AG04449 (cell line): ENCODE results near the gene YWHAE.

ENCODE experiments used
- CTCF ChIA-PET: fragments of 350-600 bp; formaldehyde crosslinking; extraction: SDS; loops from one replicate; lab custom pipeline; 2021; ENCODE audit warnings: antibody characterized with exemption; lab: Yijun Ruan, JAX
- POLR2A ChIA-PET: fragments of 400-600, 350-600 bp; formaldehyde crosslinking; extraction: SDS; loops from one replicate; lab custom pipeline; 2020; ENCODE audit warnings: antibody characterized with exemption, inconsistent platforms; lab: Yijun Ruan, JAX
- DNase-seq: peaks from one replicate; pipeline ENCODE4 v3.0.0-alpha.2; 2010; ENCODE audit warnings: low read depth, low spot score
- H3K4me3 ChIP-seq: 2 replicates; pipeline ENCODE4 v1.5.1; 2011; ENCODE audit warnings: low read depth, mild to moderate bottlenecking, control low read depth, low read length
- CTCF ChIP-seq: IDR thresholded peaks from one replicate; pipeline ENCODE4 v1.5.1; 2011; ENCODE audit warnings: mild to moderate bottlenecking, moderate library complexity, low read length, control low read depth, inconsistent platforms; ENCODE audit not compliant: insufficient read depth; ENCODE audit errors: missing control alignments

Gene YWHAE

GRCh38 chr17:1347589-1348323, 52.3 kb downstream of the YWHAE start:
- TF ChIP-seq CTCF: no peak
- CTCF ChIA-PET: interaction anchor here (0.9 kb wide), 1 partner anchor 17 kb away, joined by 3 read pairs; no protein-coding TSS in a partner anchor
- no peak overlapping the region for H3K4me3 ChIP-seq
- POLR2A ChIA-PET: no interaction called here
- no peak for DNase-seq

DNA sequence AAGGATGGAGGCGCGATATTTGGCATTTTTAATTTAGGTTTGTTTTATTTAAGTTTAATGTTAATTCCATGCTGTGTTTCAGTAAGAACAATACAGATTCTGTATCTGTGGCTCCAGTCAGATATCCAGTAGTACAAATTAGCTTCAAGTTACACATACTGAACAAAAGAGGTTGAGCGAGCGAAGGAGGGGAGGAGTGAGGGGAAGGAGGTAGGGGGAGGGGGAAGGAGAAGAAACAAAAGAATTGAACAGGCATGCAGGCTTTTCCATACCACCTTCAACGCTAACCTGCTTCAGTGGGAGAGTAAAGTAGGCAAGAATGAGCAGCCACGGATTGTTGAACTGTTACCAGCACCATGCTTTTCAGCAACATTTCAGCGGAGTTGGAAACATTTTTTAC, 55.5 kb downstream of the YWHAE start:
- ChIA-PET POLR2A (no interaction called here), CTCF (interaction anchor here (0.7 to 2.1 kb wide), 2 partner anchors 21 kb away, joined by 5 to 9 read pairs; no protein-coding TSS in a partner anchor)
- TF ChIP-seq CTCF: no peak
- DNase-seq: no peak
- no peak overlapping the region for H3K4me3 ChIP-seq

GRCh38 chr17:1343554-1343953, 56.5 kb downstream of the YWHAE start:
- ChIA-PET POLR2A (no interaction called here), CTCF (no interaction called here)
- TF ChIP-seq CTCF: no peak

GRCh38 chr17:1340371-1340770, 59.7 kb downstream of the YWHAE start:
- ChIA-PET POLR2A (interaction anchor here (1.1 kb wide), 1 partner anchor 50 kb away, joined by 3 read pairs; no protein-coding TSS in a partner anchor), CTCF (interaction anchor here (1.0 to 3.9 kb wide), 5 partner anchors 8 to 82 kb away, joined by 3 to 29 read pairs (median 8); no protein-coding TSS in a partner anchor)
- H3K4me3 ChIP-seq: no peak overlapping the region
- TF ChIP-seq CTCF: no peak
- DNase-seq: no peak

More at GRCh38 chr17:1343554-1343953, 56.5 kb downstream of the YWHAE start:
- no peak for DNase-seq
- H3K4me3 ChIP-seq: no peak overlapping the region

DNA sequence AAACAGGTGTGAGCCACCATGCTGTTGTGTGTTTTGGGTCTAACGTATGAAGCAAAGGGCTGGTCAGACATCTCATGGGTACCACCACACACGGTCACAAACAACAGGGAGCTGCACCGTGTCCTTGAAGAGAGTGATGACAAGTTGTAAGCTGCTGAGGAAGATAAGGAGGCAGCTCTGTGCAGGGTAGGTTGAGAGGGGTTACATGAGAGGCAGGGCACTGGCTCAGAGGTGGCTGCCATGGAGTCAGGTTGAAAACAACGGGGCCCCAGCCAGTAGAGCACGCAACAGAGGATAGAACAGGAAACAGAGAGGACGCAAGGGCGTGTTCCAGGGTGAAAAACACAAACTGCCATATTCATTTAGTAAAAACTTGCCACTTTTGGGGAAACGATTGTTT, 68.3 kb downstream of the YWHAE start:
- ChIA-PET CTCF (interaction anchor here (0.8 to 3.7 kb wide), 14 partner anchors 9 to 180 kb away, joined by 3 to 29 read pairs (median 4); partner anchors contain the start of gene BHLHA9), POLR2A (no interaction called here)
- H3K4me3 ChIP-seq: no peak overlapping the region
- no peak for TF ChIP-seq CTCF
- no peak for DNase-seq

GRCh38 chr17:1329745-1330343, 70.2 kb downstream of the YWHAE start:
- no peak for DNase-seq
- ChIA-PET POLR2A (no interaction called here), CTCF (interaction anchor here (1.2 to 1.7 kb wide), 2 partner anchors 52 to 53 kb away, joined by 3 read pairs; no protein-coding TSS in a partner anchor)
- no peak overlapping the region for H3K4me3 ChIP-seq
- no peak for TF ChIP-seq CTCF
